Coronary artery (tissue), 2 donors: ENCODE data around the gene CD207.

Experiments
- DNase-seq: peaks from one replicate; pipeline ENCODE4 v3.0.0-alpha.2; 2017; ENCODE audit warnings: low spot score
- H3K27ac ChIP-seq, 2 donors: fragments of 200-600 bp; sonication (generic); one replicate each; pipeline ENCODE4 v1.5.1; 2016 to 2019
- H3K4me3 ChIP-seq: fragments of 200-600 bp; sonication (generic); 2 replicates; pipeline ENCODE4 v1.5.1; 2016; ENCODE audit warnings: mild to moderate bottlenecking, moderate library complexity
- TF ChIP-seq, protein P1 (sequence below): fragments of 200-600 bp; sonication (generic); IDR thresholded peaks from one replicate; pipeline ENCODE4 v1.5.1; 2019; ENCODE audit warnings: antibody characterized with exemption

The CD207 gene

DNA sequence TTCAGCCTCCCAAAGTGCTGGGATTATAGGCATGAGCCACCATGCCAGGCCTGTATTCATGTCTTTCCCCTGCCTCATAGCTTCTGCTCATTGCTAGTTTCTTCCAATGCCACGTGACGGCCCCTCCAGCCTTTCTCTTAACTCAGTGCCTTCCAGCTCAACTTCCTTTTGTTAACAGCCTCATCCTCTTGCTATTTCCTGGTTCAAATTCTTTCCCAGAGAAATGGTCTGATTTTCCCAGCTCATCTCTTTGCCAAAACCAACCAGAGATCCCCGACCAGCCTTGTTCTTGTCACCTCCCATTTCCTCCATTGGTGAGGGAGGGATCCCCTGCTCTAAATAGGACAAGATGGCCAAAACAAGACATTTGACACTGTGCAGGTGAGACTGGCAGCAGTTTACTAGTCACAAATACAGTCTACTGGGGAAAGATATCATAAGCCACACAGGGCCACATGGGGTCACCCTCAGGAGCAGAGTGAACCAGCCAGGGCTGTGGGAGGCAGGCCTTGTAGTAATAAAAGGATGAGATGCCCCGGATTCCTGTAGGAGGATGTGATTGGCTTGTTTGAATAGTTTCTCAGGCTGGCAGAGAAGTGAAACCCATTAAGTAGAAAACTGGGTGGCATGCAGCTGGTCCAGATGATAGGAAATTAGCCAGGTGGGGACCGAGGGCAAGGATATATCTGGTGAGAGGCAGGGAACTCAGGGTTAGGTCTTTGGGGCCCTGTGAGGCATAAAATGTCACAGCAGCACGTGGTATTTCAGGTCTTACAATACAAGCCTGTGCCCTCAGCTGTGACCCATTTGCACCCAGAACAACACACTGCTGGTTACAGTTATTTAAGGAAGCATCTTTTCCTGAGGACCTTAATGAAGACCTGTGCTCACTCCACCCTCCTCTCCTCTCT lies 6.4 kb downstream of the CD207 start:
- TF ChIP-seq, protein P1, sequence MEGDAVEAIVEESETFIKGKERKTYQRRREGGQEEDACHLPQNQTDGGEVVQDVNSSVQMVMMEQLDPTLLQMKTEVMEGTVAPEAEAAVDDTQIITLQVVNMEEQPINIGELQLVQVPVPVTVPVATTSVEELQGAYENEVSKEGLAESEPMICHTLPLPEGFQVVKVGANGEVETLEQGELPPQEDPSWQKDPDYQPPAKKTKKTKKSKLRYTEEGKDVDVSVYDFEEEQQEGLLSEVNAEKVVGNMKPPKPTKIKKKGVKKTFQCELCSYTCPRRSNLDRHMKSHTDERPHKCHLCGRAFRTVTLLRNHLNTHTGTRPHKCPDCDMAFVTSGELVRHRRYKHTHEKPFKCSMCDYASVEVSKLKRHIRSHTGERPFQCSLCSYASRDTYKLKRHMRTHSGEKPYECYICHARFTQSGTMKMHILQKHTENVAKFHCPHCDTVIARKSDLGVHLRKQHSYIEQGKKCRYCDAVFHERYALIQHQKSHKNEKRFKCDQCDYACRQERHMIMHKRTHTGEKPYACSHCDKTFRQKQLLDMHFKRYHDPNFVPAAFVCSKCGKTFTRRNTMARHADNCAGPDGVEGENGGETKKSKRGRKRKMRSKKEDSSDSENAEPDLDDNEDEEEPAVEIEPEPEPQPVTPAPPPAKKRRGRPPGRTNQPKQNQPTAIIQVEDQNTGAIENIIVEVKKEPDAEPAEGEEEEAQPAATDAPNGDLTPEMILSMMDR = no peak
- no peak overlapping the region for H3K4me3 ChIP-seq
- no peak for DNase-seq
- H3K27ac ChIP-seq = no peak overlapping the region

DNA sequence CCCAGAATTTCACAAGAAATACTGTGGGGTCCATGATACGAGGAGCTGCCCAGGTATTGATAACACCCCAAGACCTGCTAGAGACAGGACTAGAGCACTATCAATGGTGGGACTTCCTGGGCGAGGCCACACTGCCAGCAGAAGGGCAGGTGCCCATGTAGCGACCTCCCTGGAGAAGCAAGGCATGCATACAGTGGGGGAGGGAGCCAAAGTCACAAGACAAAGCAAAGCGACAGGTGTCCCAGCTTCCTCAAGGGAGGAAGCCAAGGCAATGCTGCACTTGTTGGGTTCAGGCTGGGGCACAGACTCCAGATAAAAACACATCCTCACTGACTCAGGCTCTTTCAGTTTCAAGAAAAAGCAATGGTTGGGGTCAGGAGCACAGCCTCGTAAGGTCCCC lies 7.5 kb downstream of the CD207 start:
- TF ChIP-seq, protein P1 = no peak
- Histone ChIP-seq H3K27ac (no peak overlapping the region), H3K4me3 (no peak overlapping the region)
- no peak for DNase-seq

DNA sequence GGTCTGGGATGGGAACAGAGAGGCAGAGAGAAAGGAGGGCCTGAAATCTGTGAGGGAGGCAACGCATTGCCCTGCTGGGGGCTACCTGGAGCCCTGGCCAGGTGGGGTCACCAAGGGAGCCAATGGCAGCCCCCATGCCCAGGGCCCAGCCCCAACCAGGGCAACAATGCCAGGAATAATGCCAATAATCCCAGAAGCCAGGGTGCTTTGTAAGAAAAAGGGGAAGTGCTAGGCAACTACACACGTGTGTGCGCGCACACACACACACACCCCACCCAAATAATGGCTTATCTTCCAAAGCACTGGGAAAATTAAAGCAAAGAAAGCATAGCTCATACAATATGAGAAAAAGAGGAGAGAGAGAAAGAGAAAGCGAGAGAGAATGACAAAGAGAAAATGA lies 8.2 kb downstream of the CD207 start:
- no peak for DNase-seq
- TF ChIP-seq, protein P1 = no peak
- no peak overlapping the region for H3K27ac ChIP-seq
- H3K4me3 ChIP-seq = no peak overlapping the region

DNA sequence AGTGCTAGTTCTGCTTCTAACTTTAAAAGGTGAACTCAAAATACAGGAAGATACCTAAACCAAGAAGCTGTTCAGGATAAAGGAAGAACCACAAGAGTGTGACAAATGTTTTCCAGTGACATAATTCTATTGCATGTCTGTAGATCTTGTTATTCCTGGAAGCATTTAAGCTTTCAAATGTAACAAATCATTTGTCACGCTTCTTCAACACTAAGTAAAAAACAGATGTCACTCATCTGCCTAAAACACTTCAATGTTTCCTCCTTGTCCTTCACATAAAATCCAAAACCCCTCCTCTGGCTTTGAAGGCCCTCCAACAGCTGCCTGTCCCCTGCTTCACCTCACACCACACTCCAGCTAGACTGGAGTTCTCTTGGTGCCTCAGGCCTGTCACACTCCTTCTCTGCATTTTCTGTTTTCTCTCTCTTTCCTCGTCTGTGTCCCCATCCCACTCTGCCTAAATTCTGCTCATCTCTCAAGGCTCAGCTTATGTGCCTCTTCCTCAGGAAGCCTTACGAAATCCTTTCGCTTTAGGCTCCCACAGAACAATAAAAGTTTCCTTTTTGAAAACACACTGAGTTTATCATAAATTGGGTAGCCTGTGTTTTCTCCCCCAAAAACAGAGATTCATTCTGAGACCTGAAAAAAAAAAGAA lies 8.8 kb downstream of the CD207 start:
- no peak for DNase-seq
- TF ChIP-seq, protein P1 = no peak
- H3K4me3 ChIP-seq = no peak overlapping the region

DNA sequence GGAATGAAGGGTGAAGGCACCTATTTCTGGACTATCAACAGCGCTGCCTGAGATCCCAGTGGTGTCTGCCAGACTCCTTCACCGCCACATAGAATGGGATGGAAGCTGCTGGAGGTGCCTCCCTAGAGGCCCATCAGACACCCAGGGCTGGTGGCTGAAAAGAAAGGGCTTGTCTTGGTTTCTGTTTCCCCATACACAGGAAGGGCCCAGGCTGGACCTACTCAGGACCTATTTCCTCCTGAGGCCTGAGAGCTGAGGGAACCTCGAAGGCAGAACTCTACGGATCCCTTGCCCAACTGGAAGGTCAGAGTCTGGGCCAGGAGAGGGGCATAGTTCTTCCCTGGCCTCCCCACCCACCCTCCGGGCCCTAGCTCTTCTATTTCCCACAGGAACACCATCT lies 12.4 kb downstream of the CD207 start:
- DNase-seq = no peak
- TF ChIP-seq, protein P1 = no peak
- Histone ChIP-seq H3K4me3 (no peak overlapping the region), H3K27ac (no peak overlapping the region)

More for the DNA sequence above, 8.8 kb downstream of the CD207 start:
- no peak overlapping the region for H3K27ac ChIP-seq

DNA sequence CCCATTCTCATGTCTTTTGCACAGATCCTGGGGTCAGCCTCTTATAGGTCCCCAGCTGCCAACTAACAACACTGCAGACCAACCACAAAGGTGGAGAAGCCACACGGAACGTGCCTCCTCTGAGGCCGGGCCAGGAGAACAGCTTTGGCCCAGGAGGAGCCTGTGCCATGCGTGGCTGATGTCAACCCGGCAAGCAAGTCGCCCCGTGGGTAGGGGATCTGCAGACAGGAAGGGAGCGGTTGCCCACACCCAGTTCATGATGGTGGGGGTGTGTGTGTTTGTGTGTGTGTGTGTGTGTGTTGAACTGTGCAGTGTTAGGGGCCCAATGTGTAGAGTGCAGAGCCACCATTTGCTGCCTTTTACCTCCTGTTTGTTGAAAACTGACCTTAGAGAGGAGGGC lies 12.8 kb downstream of the CD207 start:
- H3K27ac ChIP-seq = no peak overlapping the region

More for the DNA sequence above, 12.8 kb downstream of the CD207 start:
- peak; percentile 54 for DNase-seq
- TF ChIP-seq, protein P1 = no peak
- no peak overlapping the region for H3K4me3 ChIP-seq
